Spleen (tissue), 11 donors: ENCODE data around the gene SH3TC2. TPM values are rescaled to one million over a fixed set of nuclear protein-coding genes. Genes with fewer than 3 reads are reported as not detected.

Source experiments
- DNase-seq: peaks from one replicate; pipeline ENCODE4 v3.0.0-alpha.2; 2020
- H3K27ac ChIP-seq, 8 donors: fragments of 200-600 bp; sonication (generic) in 7 of 8; 1 replicate in 4 of 8; 2 replicates in 4 of 8; pipeline versions ENCODE4 v1.5.0 to v1.8.0; 2016 to 2021; ENCODE audit warnings: inconsistent platforms in 4 of 8, mild to moderate bottlenecking in 4 of 8, moderate library complexity in 1 of 8
- H3K27me3 ChIP-seq, 7 donors: fragments of 200-600 bp; sonication (generic) in 6 of 7; replicated peaks in 1 of 7; 1 replicate in 4 of 7; 2 replicates in 3 of 7; pipeline versions ENCODE4 v1.5.0 to v1.8.0; 2016 to 2021; ENCODE audit warnings: inconsistent platforms in 3 of 7, mild to moderate bottlenecking in 1 of 7
- H3K36me3 ChIP-seq, 6 donors: fragments of 200-600 bp; sonication (generic) in 5 of 6; 1 replicate in 4 of 6; 2 replicates in 2 of 6; pipeline versions ENCODE4 v1.5.0 to v1.8.0; 2016 to 2021; ENCODE audit warnings: inconsistent platforms in 2 of 6
- H3K4me1 ChIP-seq, 6 donors: fragments of 200-600 bp; sonication (generic) in 5 of 6; 1 replicate in 3 of 6; 2 replicates in 3 of 6; pipeline versions ENCODE4 v1.5.0 to v1.8.0; 2016 to 2021; ENCODE audit warnings: inconsistent platforms in 3 of 6
- H3K4me3 ChIP-seq, 8 donors: fragments of 200-600 bp; sonication (generic) in 7 of 8; 1 replicate in 4 of 8; 2 replicates in 4 of 8; pipeline versions ENCODE4 v1.5.0 to v1.8.0; 2016 to 2021; ENCODE audit warnings: inconsistent platforms in 4 of 8, mild to moderate bottlenecking in 4 of 8, moderate library complexity in 2 of 8
- H3K9me3 ChIP-seq, 8 donors: fragments of 200-600 bp; sonication (generic) in 7 of 8; 1 replicate in 4 of 8; 2 replicates in 4 of 8; pipeline versions ENCODE4 v1.5.0 to v1.8.0; 2016 to 2021; ENCODE audit warnings: inconsistent platforms in 4 of 8
- CTCF ChIP-seq, 11 experiments: fragments of 200-600 bp in 7 of 11; fragments of 450-650 bp in 4 of 11; sonication (generic) in 4 of 11; IDR thresholded peaks in 8 of 11; conservative IDR thresholded peaks in 3 of 11; 1 replicate in 7 of 11; 2 replicates in 4 of 11; pipeline versions ENCODE4 v1.4.0 to v1.8.0; 2016 to 2021; ENCODE audit warnings: antibody characterized with exemption in 11 of 11, inconsistent platforms in 4 of 11, mild to moderate bottlenecking in 1 of 11
- POLR2A ChIP-seq, 3 donors: fragments of 450-650 bp; IDR thresholded peaks; one replicate each; pipeline ENCODE4 v1.5.1; 2017; ENCODE audit warnings: antibody characterized with exemption in 3 of 3, mild to moderate bottlenecking in 1 of 3
- POLR2AphosphoS5 ChIP-seq, 3 donors: sonication (generic); formaldehyde crosslinking; IDR thresholded peaks; one replicate each; pipeline ENCODE4 v1.5.1; 2017; ENCODE audit warnings: antibody characterized with exemption in 3 of 3
- WGBS, 5 donors: extraction: QIAGEN DNeasy Blood & Tissue Kit in 3 of 5; methylation state at CpG; one replicate each; pipeline versions ENCODE4 v1.1.5 to v1.1.7; 2013 to 2018; 5-methylcytosine and 5-hydroxymethylcytosine counted together
- intact Hi-C: fragments of 100-400 bp; cut with DNase I; formaldehyde crosslinking; loops from one replicate; pipeline ENCODE4 v1.15.0; 2023; ENCODE audit warnings: low total_unique reads
- polyA plus RNA-seq, 3 donors: library from polyadenylated mRNA; stranded (reverse); fragments of 200-250 nt; gene quantifications; one replicate each; pipeline ENCODE4 v1.2.1, GENCODE V29; 2013
- total RNA-seq, 7 donors: library from RNA; depleted of rRNA in 3 of 7; stranded (reverse); fragments of >200 nt in 3 of 7; fragmentation: NEBNext Ultra II Directional in 4 of 7; extraction: Animal tissue kit (Norgen Biotek cat#: 25700) in 4 of 7; gene quantifications; one replicate each; pipeline versions ENCODE4 v1.1.0 to v1.2.1, GENCODE V29; 2016 to 2021
- donor health status: healthy with polysubstance abuse.
- donor health status: DM: no; HTN: no; CAD: no; lungs with moderate emphysema.
- donor health status: DM: no; HTN: no; CAD: no.
- donor health status: Bipolar disorder and iron deficiency.
- donor health status: healthy.
- donor health status: DM: no; HTN: no; CAD: no.
- donor health status: DM: yes; HTN: yes; CAD: no.

SH3TC2 gene
- total and polyA plus RNA-seq, 10 donors, result 0.02 to 2.8 (median 1.4) TPM

- no peaks in the 10 kb centered on the region for H3K36me3 ChIP-seq
- TF ChIP-seq CTCF (IDR thresholded peaks at IDR 0.05 in 8 of 11, conservative IDR thresholded peaks at IDR 0.05 in 3 of 11) (no peak), POLR2A (IDR thresholded peaks at IDR 0.05) (no peak), POLR2AphosphoS5 (IDR thresholded peaks at IDR 0.05) (no peak)
- no peaks in the 10 kb centered on the region for H3K9me3 ChIP-seq
- intact Hi-C loops, result no loop called here
- H3K4me1 ChIP-seq, result no peaks in the 10 kb centered on the region
- DNase-seq, result no peak
- no peak overlapping the region for H3K4me3 ChIP-seq
- H3K27me3 ChIP-seq, result no peaks in the 10 kb centered on the region
- 82 to 90% (median 89%) methylated on average over 2 of the region's 2 CpGs for WGBS, 5 donors
- no peak overlapping the region for H3K27ac ChIP-seq
Measured at GRCh38 chr5:149014571-149015031, 48.3 kb downstream of the SH3TC2 start.

GRCh38 chr5:149013796-149014195 is 49.1 kb downstream of the SH3TC2 start:
- 74 to 89% (median 77%) methylated on average over 2 of the region's 2 CpGs for WGBS, 5 donors
- TF ChIP-seq POLR2A (IDR thresholded peaks at IDR 0.05) (no peak), CTCF (IDR thresholded peaks at IDR 0.05 in 8 of 11, conservative IDR thresholded peaks at IDR 0.05 in 3 of 11) (no peak), POLR2AphosphoS5 (IDR thresholded peaks at IDR 0.05) (no peak)
- intact Hi-C loops, result no loop called here
- no peak for DNase-seq
- no peaks in the 10 kb centered on the region for H3K9me3 ChIP-seq
- H3K27me3 ChIP-seq, result no peaks in the 10 kb centered on the region
- no peaks in the 10 kb centered on the region for H3K4me1 ChIP-seq
- no peak overlapping the region for H3K27ac ChIP-seq
- no peak overlapping the region for H3K4me3 ChIP-seq
- no peaks in the 10 kb centered on the region for H3K36me3 ChIP-seq

GRCh38 chr5:149012350-149012749 is 50.5 kb downstream of the SH3TC2 start:
- intact Hi-C loops, result no loop called here
- no peaks in the 10 kb centered on the region for H3K36me3 ChIP-seq

GRCh38 chr5:149011728-149012127 is 51.1 kb downstream of the SH3TC2 start:
- 89 to 97% (median 94%) methylated on average over 2 of the region's 2 CpGs for WGBS, 5 donors
- H3K9me3 ChIP-seq, result no peaks in the 10 kb centered on the region
- H3K27ac ChIP-seq, result no peak overlapping the region
- no peaks in the 10 kb centered on the region for H3K36me3 ChIP-seq
- no peaks in the 10 kb centered on the region for H3K27me3 ChIP-seq
- intact Hi-C loops, result no loop called here
- no peak for DNase-seq
- TF ChIP-seq POLR2A (IDR thresholded peaks at IDR 0.05), result no peak
- no peak for TF ChIP-seq POLR2AphosphoS5 (IDR thresholded peaks at IDR 0.05)
- H3K4me1 ChIP-seq, result no peaks in the 10 kb centered on the region
- no peak overlapping the region for H3K4me3 ChIP-seq

More at GRCh38 chr5:149012350-149012749, 50.5 kb downstream of the SH3TC2 start:
- no peaks in the 10 kb centered on the region for H3K4me1 ChIP-seq
- no peak for DNase-seq
- H3K4me3 ChIP-seq, result no peak overlapping the region
- no peak overlapping the region for H3K27ac ChIP-seq
- no peaks in the 10 kb centered on the region for H3K9me3 ChIP-seq
- TF ChIP-seq POLR2AphosphoS5 (IDR thresholded peaks at IDR 0.05), result no peak
- TF ChIP-seq CTCF (IDR thresholded peaks at IDR 0.05 in 8 of 11, conservative IDR thresholded peaks at IDR 0.05 in 3 of 11), result no peak
- 86 to 98% (median 94%) methylated on average over 5 of the region's 5 CpGs for WGBS, 5 donors
- H3K27me3 ChIP-seq, result no peaks in the 10 kb centered on the region

GRCh38 chr5:149011084-149011483 is 51.8 kb downstream of the SH3TC2 start:
- intact Hi-C loops, result no loop called here
- H3K27ac ChIP-seq, result no peak overlapping the region
- WGBS, 5 donors, result 85 to 97% (median 94%) methylated on average over 3 of the region's 3 CpGs

More at GRCh38 chr5:149011084-149011483, 51.8 kb downstream of the SH3TC2 start:
- Histone ChIP-seq H3K4me1 (no peaks in the 10 kb centered on the region), H3K9me3 (no peaks in the 10 kb centered on the region), H3K27me3 (no peaks in the 10 kb centered on the region), H3K4me3 (no peak overlapping the region), H3K36me3 (no peaks in the 10 kb centered on the region)
- DNase-seq, result no peak
- TF ChIP-seq POLR2A (IDR thresholded peaks at IDR 0.05) (no peak), POLR2AphosphoS5 (IDR thresholded peaks at IDR 0.05) (no peak), CTCF (IDR thresholded peaks at IDR 0.05 in 8 of 11, conservative IDR thresholded peaks at IDR 0.05 in 3 of 11) (no peak)
